ENCODE data around the gene SLCO4A1.

The SLCO4A1 gene

GRCh38 chr20:62688855-62689460, 46.7 kb downstream of the SLCO4A1 start:
- DNase-seq, result no peak

- DNase-seq, result no peak
Observed at GRCh38 chr20:62689861-62690260, 47.6 kb downstream of the SLCO4A1 start.

- no peak for DNase-seq
Observed at GRCh38 chr20:62690261-62690820, 48.0 kb downstream of the SLCO4A1 start.

- no peak for DNase-seq
Observed at GRCh38 chr20:62691487-62691886, 49.2 kb downstream of the SLCO4A1 start.

DNA sequence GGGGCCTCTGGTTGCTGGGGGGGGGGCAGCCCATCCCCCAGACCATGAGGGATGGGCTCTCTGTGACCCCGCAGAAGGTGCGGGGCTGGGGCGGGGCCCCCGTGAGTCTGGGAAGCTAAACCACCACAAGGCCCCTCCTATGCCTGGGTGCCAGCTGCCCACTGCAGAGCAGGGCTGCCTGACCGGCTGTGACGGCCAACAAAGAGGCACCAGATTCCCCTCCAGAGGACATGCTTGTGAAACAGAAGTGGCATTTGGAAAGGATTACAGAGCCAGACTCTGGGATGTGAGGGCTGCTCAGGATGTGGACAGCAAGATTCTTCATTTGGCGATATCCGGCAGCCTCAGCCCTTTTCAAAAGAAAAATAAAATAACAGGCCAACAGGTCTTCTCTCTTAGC, 49.9 kb downstream of the SLCO4A1 start:
- no peak for DNase-seq

GRCh38 chr20:62692801-62693523, 50.7 kb downstream of the SLCO4A1 start:
- DNase-seq, result no peak

- DNase-seq, result no peak
Observed at GRCh38 chr20:62693524-62693922, 51.2 kb downstream of the SLCO4A1 start.

DNA sequence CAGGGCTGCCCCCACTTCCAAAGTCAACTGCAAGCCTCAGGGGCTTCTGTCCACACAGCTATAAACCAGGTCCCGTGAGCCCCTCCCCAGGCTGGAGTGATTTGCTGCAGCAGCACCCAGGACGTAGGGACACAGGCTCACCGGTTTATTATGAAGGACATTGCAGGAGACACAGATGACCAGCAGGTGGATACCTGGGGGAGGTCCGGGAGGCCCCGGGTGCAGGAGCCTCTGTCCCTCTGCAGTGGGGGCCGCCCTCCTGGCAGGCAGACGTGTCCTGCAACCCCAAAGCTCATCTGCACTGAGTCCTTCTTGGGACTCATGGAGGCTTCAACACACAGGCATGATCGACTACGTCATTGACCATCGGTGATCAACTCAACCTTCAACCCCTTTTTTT, 51.8 kb downstream of the SLCO4A1 start:
- no peak for DNase-seq

DNA sequence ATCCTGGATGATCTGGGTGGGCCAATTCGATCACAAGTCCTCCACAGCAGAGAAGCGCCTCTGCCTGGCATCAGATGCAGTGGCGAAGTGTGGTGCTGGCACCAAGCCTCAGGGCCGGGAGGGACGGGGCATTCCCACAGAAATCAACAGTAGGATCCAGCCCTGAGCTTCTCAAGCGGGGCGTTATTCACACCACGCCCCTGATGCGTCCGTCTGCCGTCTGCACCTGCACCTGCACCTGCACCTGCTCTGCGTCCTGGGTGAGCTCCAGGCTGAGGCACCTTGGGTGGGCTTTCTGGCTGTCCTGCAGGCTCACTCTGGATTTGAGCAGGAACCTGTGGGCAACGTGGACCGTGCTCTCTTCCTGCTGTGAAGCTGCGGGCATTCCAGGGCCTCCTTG, 52.6 kb downstream of the SLCO4A1 start:
- DNase-seq, result no peak

- no peak for DNase-seq
Observed at GRCh38 chr20:62695448-62696414, 53.4 kb downstream of the SLCO4A1 start.

GRCh38 chr20:62696434-62696957, 54.2 kb downstream of the SLCO4A1 start:
- no peak for DNase-seq

GRCh38 chr20:62696989-62697388, 54.7 kb downstream of the SLCO4A1 start:
- no peak for DNase-seq

DNA sequence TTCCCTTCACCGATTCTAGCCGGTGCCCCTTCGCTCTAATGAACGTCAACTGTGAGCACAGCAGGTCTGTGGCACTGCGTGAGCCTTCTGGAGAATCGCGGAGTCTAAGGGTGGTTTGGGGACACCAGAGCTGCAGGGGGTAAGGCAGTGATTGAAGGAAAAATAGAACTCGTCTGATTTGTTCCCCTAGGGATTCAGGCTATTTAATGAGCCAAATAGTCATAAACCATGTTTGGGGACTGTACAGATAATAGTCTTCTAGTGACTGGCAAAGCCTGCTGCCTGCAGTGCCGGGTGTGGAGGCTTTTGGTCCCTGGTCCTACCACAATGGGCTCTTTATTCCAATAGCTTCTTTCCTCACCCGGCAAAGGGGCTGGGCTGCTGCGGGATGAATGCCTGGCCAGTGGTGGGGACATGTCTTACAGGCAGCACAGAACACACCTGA, 55.2 kb downstream of the SLCO4A1 start:
- no peak for DNase-seq

DNA sequence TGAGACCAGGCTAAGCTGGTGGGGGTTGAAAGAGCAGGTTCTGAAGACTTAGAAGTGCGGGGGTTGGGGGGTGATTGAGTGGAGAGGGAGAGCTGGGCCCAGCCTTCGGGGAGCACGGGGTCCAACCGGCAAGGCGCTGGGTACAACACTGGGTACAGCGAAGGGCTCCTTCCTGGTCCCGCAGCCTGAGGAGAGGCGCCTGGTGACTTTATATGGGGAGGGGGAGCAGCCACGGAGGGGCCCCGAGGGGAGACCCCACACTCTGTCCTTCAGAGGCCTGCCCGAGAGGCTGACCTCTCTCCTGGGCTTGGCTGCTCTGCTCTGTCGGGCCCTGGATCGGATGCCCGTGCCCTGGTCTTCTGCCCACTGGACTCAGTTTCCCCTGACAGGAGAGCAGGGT, 55.9 kb downstream of the SLCO4A1 start:
- no peak for DNase-seq

GRCh38 chr20:62699296-62699695, 57.0 kb downstream of the SLCO4A1 start:
- no peak for DNase-seq

- no peak for DNase-seq
Observed at GRCh38 chr20:62699741-62700140, 57.4 kb downstream of the SLCO4A1 start.

DNA sequence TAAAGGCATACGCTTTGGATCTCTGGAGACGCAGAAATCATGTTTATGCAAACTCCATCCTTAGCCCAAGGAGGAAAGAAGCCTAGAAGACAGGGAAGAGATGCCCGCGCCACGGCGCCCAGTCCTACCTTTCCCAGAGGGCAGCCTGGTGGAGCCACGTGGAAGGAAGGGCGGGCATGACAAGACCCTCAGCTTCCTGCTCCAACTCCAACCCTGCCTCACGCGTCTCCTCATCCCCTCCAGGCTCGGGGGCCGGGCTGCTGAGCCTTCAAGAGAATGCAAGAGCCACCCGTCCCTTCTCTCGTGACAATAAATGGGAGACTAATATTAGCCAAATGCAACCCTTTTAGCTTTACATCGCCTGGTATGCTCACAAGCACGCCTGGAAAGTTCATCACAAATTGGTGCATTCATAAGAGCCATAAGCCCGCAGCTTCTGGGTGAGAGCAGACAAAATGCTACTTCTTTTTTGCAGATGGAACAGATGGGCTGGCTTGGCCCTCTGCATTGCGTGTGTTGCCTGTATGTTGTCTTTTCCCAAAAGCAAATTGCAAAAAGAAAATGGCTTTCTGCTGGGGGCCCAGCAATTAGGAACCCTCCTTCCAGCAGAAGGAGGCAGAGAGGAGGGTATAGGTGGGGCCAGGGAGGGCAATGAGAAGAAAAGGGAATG, 58.1 kb downstream of the SLCO4A1 start:
- DNase-seq, result no peak

GRCh38 chr20:62701161-62702012, 59.1 kb downstream of the SLCO4A1 start:
- DNase-seq, result no peak

DNA sequence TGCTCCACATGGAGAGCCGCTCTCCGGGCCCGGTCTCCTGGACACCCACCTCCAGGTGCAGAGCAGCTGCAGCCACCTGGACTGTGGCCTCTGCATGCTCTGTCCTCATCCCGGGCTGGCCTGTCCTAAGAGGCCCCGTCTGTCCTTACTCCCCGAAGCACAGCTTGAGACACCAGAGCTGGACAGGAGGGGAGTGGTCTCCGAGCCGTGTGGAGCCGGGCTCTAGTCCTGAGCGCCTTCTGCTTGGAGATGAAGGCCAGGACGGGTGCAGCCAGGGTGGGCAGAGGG, 59.7 kb downstream of the SLCO4A1 start:
- DNase-seq, result no peak

DNA sequence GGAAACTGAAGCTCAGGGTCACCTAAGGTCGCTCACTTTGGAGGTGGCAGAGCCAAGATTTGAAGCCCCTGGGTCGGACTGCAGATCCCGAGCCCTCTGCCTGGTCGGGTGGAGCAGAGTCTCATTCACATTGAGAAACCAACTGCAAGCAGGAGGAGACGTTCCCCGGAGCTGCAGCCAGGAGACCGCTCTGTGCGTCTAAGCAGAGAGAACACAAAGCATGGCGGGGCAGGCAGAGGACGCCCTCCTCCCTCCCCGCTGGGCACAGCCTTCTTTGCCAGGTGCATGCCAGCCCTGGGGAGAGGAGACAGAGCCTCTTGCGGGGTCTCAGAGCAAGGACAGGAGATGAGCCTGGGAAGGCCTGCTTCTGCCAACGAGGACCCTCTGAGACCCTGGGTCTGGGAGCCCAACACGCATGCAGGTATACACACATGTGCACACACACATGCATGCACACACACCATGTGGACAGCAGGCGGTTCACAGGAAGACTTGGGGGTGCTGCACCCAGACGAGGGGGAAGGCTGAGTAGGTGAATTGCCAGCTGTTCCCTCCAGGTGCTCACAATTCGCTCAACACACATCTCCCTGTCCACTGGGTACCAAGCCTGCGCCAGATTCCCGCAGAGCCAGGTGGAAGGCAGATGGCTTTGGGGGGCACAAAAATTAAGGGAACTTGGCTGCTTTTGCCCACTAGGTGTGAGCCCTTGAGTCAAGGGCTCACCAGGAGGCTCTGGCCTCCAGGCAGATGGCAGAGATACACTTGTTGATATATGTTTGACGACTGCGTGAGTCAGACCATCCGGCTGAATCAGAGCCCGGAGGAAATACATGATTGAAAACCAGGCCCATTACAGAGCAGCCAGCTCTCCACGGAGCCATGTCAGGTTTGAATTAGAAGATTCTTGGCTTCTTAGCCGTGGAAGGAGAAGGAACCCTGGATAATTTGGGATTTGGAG, 60.9 kb downstream of the SLCO4A1 start:
- DNase-seq, result no peak
